Chondrocyte (in vitro differentiated cells): Measurements from ENCODE around the gene RGS7. TPM values are rescaled to one million over a fixed set of nuclear protein-coding genes. Genes with fewer than 3 reads are reported as not detected.
A peak's percentile ranks its signal among the peaks of the same experiment; 100 is the strongest.
"Not testable (repeated sequence)": the region's sequence is repeated elsewhere in the genome, so short reads cannot be mapped to it uniquely, and the experiment has no call there.

Source experiments
- DNase-seq: peaks from one replicate; pipeline ENCODE4 v3.0.0; 2021; ENCODE audit warnings: mixed read lengths, low spot score
- H3K27ac Mint-ChIP-seq: one replicate; pipeline ENCODE4 v1.8.0; 2021; ENCODE audit warnings: mild to moderate bottlenecking, moderate library complexity, mixed read lengths; ENCODE audit not compliant: unreplicated experiment
- H3K27me3 Mint-ChIP-seq: 2 replicates; pipeline ENCODE4 v1.8.0; 2021; ENCODE audit warnings: low read depth, mixed read lengths
- H3K36me3 Mint-ChIP-seq: 2 replicates; pipeline ENCODE4 v1.8.0; 2021; ENCODE audit warnings: low read depth, mixed read lengths
- H3K4me1 Mint-ChIP-seq: 2 replicates; pipeline ENCODE4 v1.8.0; 2021; ENCODE audit warnings: low read depth, mild to moderate bottlenecking, mixed read lengths
- H3K4me3 Mint-ChIP-seq: one replicate; pipeline ENCODE4 v1.8.0; 2021; ENCODE audit warnings: mild to moderate bottlenecking, moderate library complexity, mixed read lengths; ENCODE audit not compliant: unreplicated experiment
- H3K9me3 Mint-ChIP-seq: 2 replicates; pipeline ENCODE4 v1.8.0; 2021; ENCODE audit warnings: low read depth, mixed read lengths
- CTCF ChIP-seq: fragments of 200-600 bp; sonication (generic); IDR thresholded peaks from 2 replicates; pipeline ENCODE4 v1.5.0; 2021; ENCODE audit warnings: antibody characterized with exemption, mild to moderate bottlenecking, moderate library complexity
- total RNA-seq: library from RNA; stranded (reverse); gene quantifications from 3 replicates; pipeline ENCODE4 v1.2.1, GENCODE V29; 2021

RGS7 gene
- total RNA-seq, 1 donor from 2014 or later = 3.9 TPM

- Mint-ChIP-seq H3K4me3 (no peak overlapping the region), H3K9me3 (peaks cover 5% of the 10 kb centered on the region), H3K4me1 (peaks cover 17% of the 10 kb centered on the region), H3K36me3 (no peaks in the 10 kb centered on the region), H3K27ac (no peak overlapping the region), H3K27me3 (no peaks in the 10 kb centered on the region)
- no peak for DNase-seq
- no peak for TF ChIP-seq CTCF
Observed at GRCh38 chr1:241167121-241167630, 189.8 kb downstream of the RGS7 start.

DNA sequence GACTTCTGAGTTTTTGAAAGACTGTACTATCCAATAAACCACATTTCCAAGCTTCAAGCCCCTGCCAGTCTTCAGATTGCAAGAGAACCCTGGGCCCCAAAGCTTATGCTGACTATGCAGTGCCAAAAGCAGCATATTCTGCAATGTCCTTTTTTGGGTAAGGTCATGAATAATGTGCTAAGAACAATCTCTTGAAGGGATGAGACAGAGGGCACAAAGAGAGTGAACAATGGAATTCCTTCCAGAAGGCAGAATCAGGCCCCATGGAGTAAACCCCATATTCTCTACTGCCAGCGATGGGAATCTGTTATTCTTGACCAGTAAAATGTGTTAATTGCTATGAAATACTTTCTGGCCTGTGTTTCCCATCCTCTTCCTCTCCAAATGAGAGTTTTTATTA is 190.4 kb downstream of the RGS7 start:
- Mint-ChIP-seq H3K9me3 (peaks cover 5% of the 10 kb centered on the region), H3K4me1 (peaks cover 11% of the 10 kb centered on the region), H3K36me3 (no peaks in the 10 kb centered on the region), H3K4me3 (no peak overlapping the region), H3K27ac (no peak overlapping the region), H3K27me3 (no peaks in the 10 kb centered on the region)
- no peak for TF ChIP-seq CTCF
- DNase-seq = no peak

- H3K4me3 Mint-ChIP-seq, H3K4me1 Mint-ChIP-seq, H3K9me3 Mint-ChIP-seq, DNase-seq, H3K27ac Mint-ChIP-seq, H3K36me3 Mint-ChIP-seq, H3K27me3 Mint-ChIP-seq: not testable (repeated sequence)
Observed at GRCh38 chr1:241165256-241165655, 191.7 kb downstream of the RGS7 start.

GRCh38 chr1:241163363-241163762 is 193.6 kb downstream of the RGS7 start:
- H3K27ac Mint-ChIP-seq = no peak overlapping the region
- H3K4me1 Mint-ChIP-seq = peaks cover 6% of the 10 kb centered on the region
- H3K4me3 Mint-ChIP-seq = no peak overlapping the region
- no peak for DNase-seq
- H3K27me3 Mint-ChIP-seq = no peaks in the 10 kb centered on the region
- no peaks in the 10 kb centered on the region for H3K36me3 Mint-ChIP-seq
- TF ChIP-seq CTCF = no peak
- peaks cover 5% of the 10 kb centered on the region for H3K9me3 Mint-ChIP-seq

DNA sequence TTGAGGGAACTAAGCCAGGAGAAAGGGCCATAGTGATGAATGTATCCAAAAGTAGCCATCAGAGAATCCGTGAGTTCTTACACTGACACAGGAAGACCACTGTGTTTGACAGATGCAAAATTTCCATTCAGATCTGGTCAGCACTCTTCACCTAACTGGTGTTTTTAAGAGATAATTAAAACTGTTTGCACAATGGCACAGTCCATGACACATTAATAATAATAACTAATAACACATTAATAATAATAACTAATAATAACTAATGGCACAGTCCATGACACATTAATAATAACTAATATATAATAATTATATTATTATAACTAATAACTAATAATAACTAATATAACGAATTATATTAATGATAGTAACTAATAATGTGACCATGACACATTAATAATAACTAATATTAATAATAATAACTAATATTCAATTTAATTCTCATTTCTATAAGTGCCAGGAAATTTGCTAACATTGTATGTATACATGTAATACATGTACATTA is 195.8 kb downstream of the RGS7 start:
- H3K27ac Mint-ChIP-seq = no peak overlapping the region
- no peaks in the 10 kb centered on the region for H3K36me3 Mint-ChIP-seq
- no peaks in the 10 kb centered on the region for H3K9me3 Mint-ChIP-seq
- no peak for TF ChIP-seq CTCF
- H3K4me1 Mint-ChIP-seq = peaks cover 10% of the 10 kb centered on the region
- no peaks in the 10 kb centered on the region for H3K27me3 Mint-ChIP-seq
- DNase-seq = no peak
- H3K4me3 Mint-ChIP-seq = no peak overlapping the region

DNA sequence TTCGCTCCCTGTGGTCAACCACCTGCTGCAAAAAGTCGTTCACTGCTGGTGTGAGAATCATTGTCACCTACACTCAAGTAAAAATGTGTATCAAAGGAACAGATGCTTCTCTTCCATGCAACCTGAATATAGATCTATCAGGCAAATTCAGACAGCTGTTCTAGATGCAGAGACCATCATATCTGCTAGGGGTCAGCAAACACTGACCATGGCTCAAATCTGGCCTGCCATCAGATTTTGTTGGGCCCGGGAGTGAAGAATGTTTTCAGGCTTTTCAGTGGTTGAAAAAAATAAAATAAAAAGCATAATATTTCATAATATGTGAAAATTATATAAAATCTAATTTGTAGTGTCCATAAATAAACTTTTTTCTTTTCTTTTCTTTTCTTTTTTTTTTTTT is 199.6 kb downstream of the RGS7 start:
- Mint-ChIP-seq H3K27ac (no peak overlapping the region), H3K4me3 (no peak overlapping the region), H3K4me1 (peaks cover 20% of the 10 kb centered on the region), H3K36me3 (no peaks in the 10 kb centered on the region), H3K9me3 (peaks cover 5% of the 10 kb centered on the region), H3K27me3 (no peaks in the 10 kb centered on the region)
- no peak for DNase-seq
- TF ChIP-seq CTCF = peak; percentile 45
